ENCODE results near the gene HOXA9.

Gene HOXA9

GRCh38 chr7:27140126-27140857 lies 25.0 kb downstream of the HOXA9 start:
- no peak overlapping the region for H3K4me3 ChIP-seq (ENCODE audit: low read length)
- no peak for TF ChIP-seq CTCF (conservative IDR thresholded peaks at IDR 0.05; ENCODE audit: low read length)
- DNase-seq (ENCODE audit: low read depth) = no peak

GRCh38 chr7:27139334-27140125 lies 25.8 kb downstream of the HOXA9 start:
- no peak for DNase-seq (ENCODE audit: low read depth)
- no peak overlapping the region for H3K4me3 ChIP-seq (ENCODE audit: low read length)
- TF ChIP-seq CTCF (conservative IDR thresholded peaks at IDR 0.05; ENCODE audit: low read length) = no peak

- TF ChIP-seq CTCF (conservative IDR thresholded peaks at IDR 0.05; ENCODE audit: low read length) = no peak
- no peak for DNase-seq (ENCODE audit: low read depth)
- H3K4me3 ChIP-seq (ENCODE audit: low read length) = no peak overlapping the region
Observed at GRCh38 chr7:27138985-27139333, 26.4 kb downstream of the HOXA9 start.

- no peak for TF ChIP-seq CTCF (conservative IDR thresholded peaks at IDR 0.05; ENCODE audit: low read length)
- H3K4me3 ChIP-seq (ENCODE audit: low read length) = no peak overlapping the region
- DNase-seq (ENCODE audit: low read depth) = no peak
Observed at GRCh38 chr7:27138472-27138871, 26.9 kb downstream of the HOXA9 start.

- no peak for TF ChIP-seq CTCF (conservative IDR thresholded peaks at IDR 0.05; ENCODE audit: low read length)
- H3K4me3 ChIP-seq (ENCODE audit: low read length) = no peak overlapping the region
- no peak for DNase-seq (ENCODE audit: low read depth)
Observed at GRCh38 chr7:27137640-27138315, 27.6 kb downstream of the HOXA9 start.

- peak; percentile 96 for DNase-seq (ENCODE audit: low read depth)
- TF ChIP-seq CTCF (conservative IDR thresholded peaks at IDR 0.05; ENCODE audit: low read length) = no peak
- H3K4me3 ChIP-seq (ENCODE audit: low read length) = no peak overlapping the region
Observed at GRCh38 chr7:27134392-27134791, 30.9 kb downstream of the HOXA9 start.
